Heart right ventricle (tissue), 16 donors: ENCODE measurements around the gene NAA35. TPM values are rescaled to one million over a fixed set of nuclear protein-coding genes. Genes with fewer than 3 reads are reported as not detected.

Source experiments
- ATAC-seq, 8 donors: fragments of 200-7000 bp; cut with Tn5 transposase; one replicate each; pipeline ENCODE4 v1.9.1; 2020; ENCODE audit warnings: mild to moderate bottlenecking in 8 of 8, moderate library complexity in 8 of 8, moderate number of reproducible peaks in 1 of 8
- DNase-seq, 2 donors: peaks; one replicate each; pipeline ENCODE4 v3.0.0-alpha.2; 2020
- H3K27ac ChIP-seq, 10 donors: fragments of 200-600 bp; sonication (generic) in 2 of 10; one replicate each; pipeline versions ENCODE4 v1.5.0 to v1.8.0; 2020 to 2022; ENCODE audit warnings: mild to moderate bottlenecking in 3 of 10
- H3K27me3 ChIP-seq, 7 donors: fragments of 200-600 bp; one replicate each; pipeline ENCODE4 v1.8.0; 2021 to 2022; ENCODE audit warnings: mild to moderate bottlenecking in 2 of 7
- H3K36me3 ChIP-seq, 9 donors: fragments of 200-600 bp; sonication (generic) in 1 of 9; one replicate each; pipeline versions ENCODE4 v1.5.0 to v1.8.0; 2020 to 2022; ENCODE audit warnings: mild to moderate bottlenecking in 2 of 9
- H3K4me1 ChIP-seq, 9 donors: fragments of 200-600 bp; sonication (generic) in 1 of 9; one replicate each; pipeline versions ENCODE4 v1.5.0 to v1.8.0; 2020 to 2022; ENCODE audit warnings: mild to moderate bottlenecking in 4 of 9
- H3K4me3 ChIP-seq, 10 donors: fragments of 200-600 bp; sonication (generic) in 2 of 10; one replicate each; pipeline versions ENCODE4 v1.5.0 to v1.8.0; 2020 to 2022; ENCODE audit warnings: mild to moderate bottlenecking in 7 of 10, moderate library complexity in 2 of 10
- H3K9me3 ChIP-seq, 11 donors: fragments of 200-600 bp in 10 of 11; sonication (generic) in 2 of 11; one replicate each; pipeline versions ENCODE4 v1.5.0 to v1.8.0; 2013 to 2022; ENCODE audit warnings: mild to moderate bottlenecking in 2 of 11, control low read depth in 1 of 11, moderate library complexity in 1 of 11
- CTCF ChIP-seq, 9 donors: fragments of 200-600 bp; sonication (generic) in 2 of 9; IDR thresholded peaks; one replicate each; pipeline versions ENCODE4 v1.5.0 to v1.8.0; 2021 to 2022; ENCODE audit warnings: antibody characterized with exemption in 9 of 9, mild to moderate bottlenecking in 5 of 9, moderate library complexity in 1 of 9
- WGBS, 2 donors: extraction: QIAGEN DNeasy Blood & Tissue Kit; methylation state at CpG; one replicate each; pipeline ENCODE4 v1.1.7; 2013; ENCODE audit warnings: inconsistent platforms in 1 of 2; 5-methylcytosine and 5-hydroxymethylcytosine counted together
- intact Hi-C, 10 donors: fragments of 100-400 bp; cut with DNase I; formaldehyde crosslinking; loops; one replicate each; pipeline versions ENCODE4 v1.11.1 to v1.14.2; 2022
- polyA plus RNA-seq, 2 donors: library from polyadenylated mRNA; stranded (reverse); fragments of 200-250 nt; gene quantifications; one replicate each; pipeline ENCODE4 v1.2.3, GENCODE V29; 2013
- total RNA-seq, 10 donors: library from RNA; stranded (reverse); fragmentation: NEBNext Ultra II Directional in 3 of 10; extraction: Animal tissue kit (Norgen Biotek cat#: 25700) in 3 of 10; gene quantifications; one replicate each; pipeline versions ENCODE4 v1.2.1 to v1.2.4, GENCODE V29; 2021 to 2023
- donor health status: Arrhythmogenic right ventricular cardiomyopathy.
- donor health status: ischemic (EF 13 %, LVEDD 7.1; RV severe dilation, severe dysfunction).
- donor health status: healthy with polysubstance abuse.
- donor health status: DM: no; HTN: yes; CAD: no.
- donor health status: DM: no; HTN: no; CAD: no.
- donor health status: ischemic (EF 25% LVEDD 6.9; RV normal size, moderate dysfunction).
- donor health status: ischemic (EF 25% LVEDD 5.7; RV mildly dilated, moderate dysfunction).
- donor health status: healthy.
- donor health status: DM: yes; HTN: yes; CAD: no.
- donor health status: Ischemic cardiomyopathy.
- donor health status: ischemic (EF 35%, LVEDD 5.7; RV mildly dilated, moderate dysfunction).
- donor health status: nonischemic (EF 11% LVEDD 7.7; RV severe dilation, severe dysfunction).
- donor health status: DM: yes; HTN: yes; CAD: no.
- donor health status: PGD.
- donor health status: ischemic (EF 29% LVEDD 5.4; RV normal size, mild dysfunction).
- donor health status: nonischemic (EF 23%, LVEDD 6.1; RV moderate dilation, normal function).

NAA35 gene
- total and polyA plus RNA-seq, 12 donors: 3.8 to 21.2 (median 17.7) TPM

DNA sequence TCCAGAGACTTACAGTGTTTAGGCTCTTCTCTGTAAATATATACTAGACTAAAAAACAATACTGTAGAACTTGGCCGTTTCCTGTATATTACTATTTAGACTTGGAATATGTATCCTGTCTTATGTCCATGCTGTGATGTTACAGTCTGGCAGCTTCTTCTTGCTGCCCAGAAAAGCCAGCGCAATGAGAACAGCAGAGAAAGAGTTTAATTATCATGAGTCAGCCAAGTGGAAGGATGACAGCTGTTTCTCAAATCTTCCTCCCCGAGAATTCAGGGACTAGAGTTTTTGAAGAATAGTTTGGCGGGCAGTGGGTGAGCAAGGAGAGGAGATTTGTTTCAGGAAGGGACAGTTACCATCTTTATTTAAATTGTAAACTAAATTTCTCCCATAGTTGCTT lies 37.5 kb downstream of the NAA35 start:
- Histone ChIP-seq H3K36me3 (peaks cover 0 to 99% (median 4%) of the 10 kb centered on the region in 9 donors), H3K27ac (no peak overlapping the region), H3K4me1 (peaks cover 0 to 21% (median 0%) of the 10 kb centered on the region in 9 donors), H3K27me3 (no peaks in the 10 kb centered on the region), H3K4me3 (no peak overlapping the region), H3K9me3 (no peaks in the 10 kb centered on the region)
- no peak for ATAC-seq
- no peak for DNase-seq
- WGBS, 2 donors: 56 to 58% methylated on average over 4 of the region's 4 CpGs
- intact Hi-C loops: no loop called here
- TF ChIP-seq CTCF (IDR thresholded peaks at IDR 0.05): no peak

GRCh38 chr9:85981369-85981768 lies 40.4 kb downstream of the NAA35 start:
- 47 to 66% methylated on average over 3 of the region's 3 CpGs for WGBS, 2 donors
- TF ChIP-seq CTCF (IDR thresholded peaks at IDR 0.05): no peak
- Histone ChIP-seq H3K36me3 (peaks cover 0 to 100% (median 4%) of the 10 kb centered on the region in 9 donors), H3K27me3 (no peaks in the 10 kb centered on the region), H3K4me1 (peaks cover 0 to 21% (median 0%) of the 10 kb centered on the region in 9 donors), H3K4me3 (no peak overlapping the region), H3K9me3 (no peaks in the 10 kb centered on the region), H3K27ac (no peak overlapping the region)
- no peak for DNase-seq
- intact Hi-C loops: no loop called here
- no peak for ATAC-seq

DNA sequence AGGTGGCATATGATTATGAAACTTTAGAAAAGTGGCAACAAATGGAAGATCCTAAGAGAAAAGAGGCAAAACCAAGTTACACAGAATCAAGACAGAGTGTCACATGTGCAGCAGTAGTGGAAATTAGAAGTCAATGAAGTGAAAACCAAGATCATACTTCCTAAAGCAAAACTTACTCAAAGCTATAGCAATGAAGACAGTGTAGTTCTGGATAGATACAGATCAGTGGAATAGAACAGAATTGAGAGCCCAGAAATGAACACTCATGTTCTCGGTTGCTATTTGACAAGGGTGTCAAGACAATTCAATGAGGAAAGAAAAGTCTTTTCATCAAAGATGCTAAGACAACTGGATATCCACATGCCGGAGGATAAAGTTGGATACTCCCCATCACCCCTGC lies 43.5 kb downstream of the NAA35 start:
- 99 to 100% methylated on average over 2 of the region's 2 CpGs for WGBS, 2 donors
- Histone ChIP-seq H3K9me3 (no peaks in the 10 kb centered on the region), H3K27ac (no peak overlapping the region), H3K4me3 (no peak overlapping the region), H3K4me1 (peaks cover 0 to 21% (median 0%) of the 10 kb centered on the region in 9 donors), H3K27me3 (no peaks in the 10 kb centered on the region), H3K36me3 (peaks cover 0 to 92% (median 2%) of the 10 kb centered on the region in 9 donors)
- DNase-seq: no peak
- ATAC-seq: no peak
- intact Hi-C loops: no loop called here
- no peak for TF ChIP-seq CTCF (IDR thresholded peaks at IDR 0.05)

GRCh38 chr9:85987236-85987635 lies 46.3 kb downstream of the NAA35 start:
- no peaks in the 10 kb centered on the region for H3K27me3 ChIP-seq
- no peak for TF ChIP-seq CTCF (IDR thresholded peaks at IDR 0.05)
- DNase-seq (no peak), ATAC-seq (no peak)
- H3K27ac ChIP-seq: no peak overlapping the region
- intact Hi-C loops: no loop called here
- H3K4me3 ChIP-seq: no peak overlapping the region
- H3K9me3 ChIP-seq: no peaks in the 10 kb centered on the region
- WGBS, 2 donors: 71 to 79% methylated on average over 3 of the region's 3 CpGs
- H3K36me3 ChIP-seq: peaks cover 0 to 73% (median 0%) of the 10 kb centered on the region in 9 donors
- peaks cover 0 to 10% (median 0%) of the 10 kb centered on the region in 9 donors for H3K4me1 ChIP-seq
